Measurements from ENCODE around the gene CCDC24.

GRCh38 chr1:43991200-43991475 lies 261 bp upstream of the CCDC24 start:
- TF ChIP-seq POLR2A (IDR thresholded peaks at IDR 0.05) (peak in 1 of 2 donors; percentile 15), CTCF (IDR thresholded peaks at IDR 0.05) (no peak)
